ENCODE results near the gene RC3H1.
"Not testable (repeated sequence)": the region's sequence is repeated elsewhere in the genome, so short reads cannot be mapped to it uniquely, and the experiment has no call there.

RC3H1 gene

GRCh38 chr1:173946380-173946921, 75.7 kb downstream of the RC3H1 start:
- DNase-seq, result no peak

GRCh38 chr1:173937062-173937461, 85.1 kb downstream of the RC3H1 start:
- no peak for DNase-seq

DNA sequence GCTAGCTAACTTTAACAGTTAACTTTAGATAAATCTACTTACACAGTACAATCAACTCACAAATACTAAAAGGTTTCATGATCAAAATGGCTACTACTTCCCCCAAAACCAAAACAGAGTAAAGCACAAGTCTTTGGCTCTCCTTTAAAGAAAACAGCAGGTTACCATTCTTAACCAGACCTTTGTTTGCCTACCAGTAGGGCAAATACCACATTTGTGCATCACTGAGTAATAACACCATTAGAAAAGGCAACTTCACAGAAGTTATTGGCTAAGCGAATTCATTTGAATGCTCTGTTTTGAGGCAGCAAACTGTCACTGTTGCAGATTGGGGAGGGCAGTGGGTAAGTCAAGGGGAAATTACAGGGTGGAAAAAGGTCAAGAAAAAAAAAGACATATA, 87.7 kb downstream of the RC3H1 start:
- no peak for DNase-seq

DNA sequence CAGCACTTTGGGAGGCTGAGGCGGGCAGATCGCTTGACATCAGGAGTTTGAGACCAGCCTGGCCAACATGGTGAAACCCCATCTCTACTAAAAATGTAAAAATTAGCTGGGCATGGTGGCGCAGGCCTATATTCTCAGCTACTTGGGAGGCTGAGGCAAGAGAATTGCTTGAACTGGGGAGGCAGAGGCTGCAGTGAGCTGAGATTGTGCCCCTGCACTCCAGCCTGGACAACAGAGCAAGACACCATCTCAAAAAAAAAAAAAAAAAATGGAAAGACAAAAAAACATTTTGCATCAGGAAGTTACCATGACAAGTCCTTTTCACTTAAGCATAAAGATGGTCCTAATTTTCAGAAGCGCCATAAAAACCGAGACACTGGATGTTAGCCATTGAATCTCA, 91.6 kb downstream of the RC3H1 start:
- not testable (repeated sequence) for DNase-seq

- no peak for DNase-seq
Measured at GRCh38 chr1:173925306-173926242, 96.6 kb downstream of the RC3H1 start.

DNA sequence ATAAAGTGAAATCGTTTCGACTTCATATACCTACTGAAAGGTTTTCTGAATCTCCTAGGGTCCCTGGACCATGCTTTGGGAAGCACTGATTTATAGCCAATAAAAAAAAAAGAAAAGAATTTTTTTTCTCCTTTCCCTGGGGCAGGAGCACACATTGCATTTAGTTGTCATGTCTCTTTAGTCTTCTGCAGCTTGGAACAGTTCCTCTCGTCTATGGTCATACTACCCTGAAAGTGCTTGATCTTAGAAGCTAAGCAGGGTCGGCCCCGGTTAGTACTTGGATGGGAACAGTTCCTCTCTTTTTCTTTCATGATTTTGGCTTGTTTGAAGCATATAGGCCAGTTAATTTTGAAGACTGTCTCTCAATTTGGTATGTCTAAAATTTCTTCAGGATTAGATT, 101.3 kb downstream of the RC3H1 start:
- no peak for DNase-seq

GRCh38 chr1:173917635-173918493, 104.3 kb downstream of the RC3H1 start:
- no peak for DNase-seq

- no peak for DNase-seq
Measured at GRCh38 chr1:173917149-173917548, 105.0 kb downstream of the RC3H1 start, which contains the start of gene SERPINC1. TSS of gene SERPINC1 (minus strand) at chr1:173917327. CDS start at chr1:173917259, 68 bp downstream.

DNA sequence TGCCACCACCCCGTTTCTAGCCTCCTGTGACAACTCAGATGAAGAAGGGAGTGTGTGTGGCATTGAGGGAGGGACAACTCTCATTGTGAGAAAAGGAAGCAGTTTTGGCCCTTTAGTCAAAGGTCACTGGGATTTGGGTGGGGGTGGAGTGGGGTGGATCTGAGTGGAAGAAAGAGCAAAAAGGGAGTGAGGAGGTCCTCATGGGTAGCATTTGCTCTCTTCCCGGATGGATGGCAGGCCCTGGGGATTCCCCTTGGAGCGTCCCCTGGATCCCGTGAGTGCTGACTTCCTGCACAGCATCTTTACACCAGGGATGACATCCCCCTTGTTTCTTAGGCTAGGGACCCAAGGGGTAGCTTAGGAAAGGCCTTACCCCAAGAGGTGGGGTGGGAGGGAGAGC, 105.5 kb downstream of the RC3H1 start:
- no peak for DNase-seq

GRCh38 chr1:173915596-173915995, 106.6 kb downstream of the RC3H1 start:
- no peak for DNase-seq

- DNase-seq, result peak; percentile 8
Measured at GRCh38 chr1:173914366-173914871, 107.7 kb downstream of the RC3H1 start.

DNA sequence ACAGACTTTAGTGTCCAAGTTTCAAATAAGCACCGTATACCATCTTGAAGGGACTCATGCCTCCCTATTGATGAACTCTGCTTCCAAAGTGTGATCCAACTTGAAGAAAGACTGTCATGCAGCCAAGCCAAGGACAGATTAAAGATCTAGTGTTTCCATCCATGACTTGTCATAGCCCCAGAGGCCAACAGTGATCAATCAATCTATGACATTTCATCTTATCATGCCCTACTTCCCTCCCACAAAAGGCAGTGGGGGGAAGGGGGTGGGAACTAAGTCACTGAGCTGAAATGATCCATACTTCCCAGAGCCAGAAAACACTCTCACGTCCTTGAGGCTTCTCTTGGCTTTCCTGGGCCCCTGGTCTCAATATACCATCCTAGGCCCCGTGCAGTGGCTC, 109.0 kb downstream of the RC3H1 start:
- no peak for DNase-seq

DNA sequence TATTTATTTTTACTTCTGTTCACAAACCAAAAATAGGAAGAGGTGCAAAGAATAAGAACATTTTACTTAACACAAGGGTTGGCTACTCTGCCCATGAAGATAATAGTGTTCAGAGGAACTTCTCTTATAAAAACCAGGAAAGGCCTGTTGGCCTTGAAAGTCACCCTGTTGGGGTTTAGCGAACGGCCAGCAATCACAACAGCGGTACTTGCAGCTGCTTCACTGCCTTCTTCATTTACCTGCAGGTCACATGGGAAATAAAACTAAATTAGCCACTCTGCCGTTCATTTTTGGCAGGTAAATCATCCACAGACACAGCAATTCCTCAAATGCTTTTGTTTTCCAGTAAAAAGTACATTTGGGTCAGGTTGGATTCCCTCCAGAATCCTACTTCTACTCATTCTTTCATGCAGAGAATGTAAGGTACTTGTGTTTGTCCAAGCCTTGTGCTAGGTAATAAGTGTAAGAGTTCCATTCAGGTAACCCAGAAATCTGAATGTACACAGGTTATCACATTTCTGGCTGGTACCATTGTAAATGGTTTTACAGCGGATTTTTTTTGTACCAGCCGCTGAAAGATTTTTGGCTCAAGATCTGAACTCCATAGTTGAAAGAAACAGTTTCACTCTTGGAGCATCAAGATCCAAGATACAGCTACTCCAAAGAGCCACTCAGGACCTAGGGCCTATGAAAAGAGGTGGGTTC, 118.2 kb downstream of the RC3H1 start:
- no peak for DNase-seq

- no peak for DNase-seq
Measured at GRCh38 chr1:173900992-173901391, 121.2 kb downstream of the RC3H1 start.

DNA sequence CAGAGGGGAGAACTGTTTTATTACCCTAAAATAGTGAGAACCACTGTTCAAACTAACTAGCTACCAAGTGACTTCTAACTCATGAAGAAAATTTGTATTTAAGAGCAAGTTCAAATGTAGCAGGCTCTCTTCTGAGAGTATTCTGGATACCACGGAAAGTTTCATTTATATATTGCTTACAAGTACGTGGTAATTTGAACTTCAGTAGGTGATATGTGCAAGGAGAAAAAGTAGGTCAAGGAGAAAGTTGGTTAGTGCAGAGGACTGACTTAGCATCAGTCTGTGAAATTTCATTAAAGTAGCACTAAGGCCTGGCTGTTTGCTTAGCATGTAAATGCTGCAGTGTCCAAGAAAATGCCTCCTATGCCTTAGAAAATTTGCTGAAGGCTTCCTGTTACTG, 121.7 kb downstream of the RC3H1 start:
- DNase-seq, result no peak

DNA sequence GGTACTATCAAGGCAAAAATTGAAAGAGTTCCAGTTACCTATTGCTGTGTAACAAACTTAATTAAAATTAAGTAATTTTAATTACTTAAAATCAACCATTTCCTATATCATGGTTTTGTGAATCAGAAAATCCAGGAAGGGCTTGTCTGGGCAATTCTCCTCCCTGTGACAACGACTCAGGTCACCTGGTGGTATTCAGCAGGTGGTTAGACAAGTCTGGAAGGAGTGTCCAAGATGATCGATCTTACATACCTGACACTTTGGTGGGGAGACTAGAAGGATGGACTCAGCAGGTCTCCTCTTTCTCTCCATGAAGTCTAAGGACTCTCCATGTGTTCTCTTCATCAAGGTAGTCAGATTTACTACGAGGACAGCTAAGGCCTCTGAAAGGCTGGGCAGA, 128.0 kb downstream of the RC3H1 start:
- no peak for DNase-seq

GRCh38 chr1:173893611-173894010, 128.5 kb downstream of the RC3H1 start:
- no peak for DNase-seq

DNA sequence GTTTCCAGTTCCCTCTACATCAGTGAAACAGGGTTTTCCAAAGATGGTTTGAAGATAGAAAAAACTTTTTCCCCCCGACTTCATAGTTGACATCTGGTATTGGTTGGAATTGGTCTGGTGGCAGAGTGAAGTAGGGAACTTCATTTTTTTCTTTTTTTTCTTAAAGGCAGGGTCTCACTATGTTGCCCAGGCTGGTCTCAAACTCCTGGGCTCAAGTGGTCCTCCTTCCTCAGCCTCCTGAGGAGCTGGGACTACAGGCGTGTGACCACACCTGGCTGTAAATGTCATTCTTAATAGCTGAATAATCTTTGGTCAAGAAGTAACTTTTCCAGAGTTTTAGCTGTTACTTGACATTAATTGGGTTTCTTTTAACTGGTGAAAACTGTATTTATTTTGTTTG, 132.3 kb downstream of the RC3H1 start:
- DNase-seq, result no peak

DNA sequence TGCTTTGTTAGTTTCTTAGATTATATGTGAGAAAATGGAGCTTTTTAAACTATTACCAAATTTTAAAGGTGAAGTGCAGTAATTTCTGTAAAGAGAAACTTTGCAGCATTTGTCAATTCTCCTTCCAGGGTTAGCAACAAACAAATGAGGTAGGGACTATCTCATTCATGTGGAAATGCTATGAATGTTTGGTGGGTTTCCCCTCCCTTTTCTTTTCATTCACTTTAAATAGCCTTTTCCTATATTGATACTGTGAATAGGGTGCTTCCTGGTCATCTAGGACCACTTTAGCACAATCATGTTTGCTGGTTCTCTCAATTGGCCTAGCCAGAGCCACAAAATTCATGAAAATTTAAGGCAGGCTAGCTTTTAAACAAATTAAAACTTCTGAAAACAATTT, 133.4 kb downstream of the RC3H1 start:
- no peak for DNase-seq

DNA sequence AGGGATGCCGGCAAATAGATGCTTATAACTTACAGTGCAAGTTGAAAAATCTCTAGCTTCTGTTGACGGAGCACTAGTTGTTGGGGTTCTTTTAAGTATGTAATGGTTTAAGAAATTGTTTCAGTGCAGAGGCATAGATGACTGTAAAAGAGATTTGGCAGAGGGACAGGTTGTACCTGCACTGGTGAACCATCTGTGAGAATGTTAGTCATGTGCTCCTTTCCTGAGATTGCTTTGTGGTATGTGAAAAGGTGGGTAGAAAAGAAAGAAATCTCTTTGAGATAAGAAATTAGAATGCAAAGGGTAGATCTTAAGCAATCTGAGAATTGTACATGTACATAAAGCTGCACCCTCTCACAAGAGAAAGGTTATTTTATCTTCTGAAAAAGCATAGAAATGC, 134.5 kb downstream of the RC3H1 start:
- DNase-seq, result no peak

- DNase-seq, result no peak
Measured at GRCh38 chr1:173886746-173887611, 135.2 kb downstream of the RC3H1 start.

- DNase-seq, result no peak
Measured at GRCh38 chr1:173884701-173885100, 137.5 kb downstream of the RC3H1 start.

All from stimulated activated naive CD4-positive, alpha-beta T cell treated with Interleukin-2 at 50 U/mL for 16 hours (primary cell).